ENCODE results near the gene OR7A10.
"Not testable (repeated sequence)": the region's sequence is repeated elsewhere in the genome, so short reads cannot be mapped to it uniquely, and the experiment has no call there.

The OR7A10 gene

DNA sequence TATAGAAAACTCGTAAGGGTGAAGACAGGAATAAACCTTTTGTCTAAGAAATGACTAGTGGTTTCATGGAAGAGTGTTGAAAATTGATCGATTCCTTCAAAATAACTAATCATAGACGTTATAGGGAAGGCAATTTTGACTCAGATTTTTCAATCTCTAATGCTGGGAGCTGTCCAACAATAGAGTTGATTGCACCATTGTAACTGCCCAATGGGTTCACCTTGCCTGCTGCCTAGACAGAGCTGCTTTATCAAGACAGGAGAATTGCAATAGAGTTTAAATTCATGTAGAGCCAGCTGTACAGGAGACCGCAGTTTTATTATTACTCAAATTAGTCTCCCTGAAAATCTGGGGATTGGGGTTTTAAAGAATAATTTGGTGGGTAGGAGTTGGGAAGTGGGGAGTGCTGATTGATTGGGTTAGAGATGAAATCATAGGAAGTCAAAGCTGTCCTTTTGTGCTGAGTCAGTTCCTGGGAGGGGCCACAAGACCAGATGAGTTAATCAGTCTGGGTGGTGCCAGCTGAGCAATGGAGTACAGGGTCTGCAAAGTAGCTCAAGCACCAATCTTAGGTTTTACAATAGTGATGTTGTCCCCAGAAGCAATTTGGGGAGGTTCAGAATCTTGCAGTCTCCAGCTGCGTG, 53.5 kb downstream of the OR7A10 start:
- H3K4me3 ChIP-seq (ENCODE audit: low read depth, low read length): no peak overlapping the region
- TF ChIP-seq, protein P1, sequence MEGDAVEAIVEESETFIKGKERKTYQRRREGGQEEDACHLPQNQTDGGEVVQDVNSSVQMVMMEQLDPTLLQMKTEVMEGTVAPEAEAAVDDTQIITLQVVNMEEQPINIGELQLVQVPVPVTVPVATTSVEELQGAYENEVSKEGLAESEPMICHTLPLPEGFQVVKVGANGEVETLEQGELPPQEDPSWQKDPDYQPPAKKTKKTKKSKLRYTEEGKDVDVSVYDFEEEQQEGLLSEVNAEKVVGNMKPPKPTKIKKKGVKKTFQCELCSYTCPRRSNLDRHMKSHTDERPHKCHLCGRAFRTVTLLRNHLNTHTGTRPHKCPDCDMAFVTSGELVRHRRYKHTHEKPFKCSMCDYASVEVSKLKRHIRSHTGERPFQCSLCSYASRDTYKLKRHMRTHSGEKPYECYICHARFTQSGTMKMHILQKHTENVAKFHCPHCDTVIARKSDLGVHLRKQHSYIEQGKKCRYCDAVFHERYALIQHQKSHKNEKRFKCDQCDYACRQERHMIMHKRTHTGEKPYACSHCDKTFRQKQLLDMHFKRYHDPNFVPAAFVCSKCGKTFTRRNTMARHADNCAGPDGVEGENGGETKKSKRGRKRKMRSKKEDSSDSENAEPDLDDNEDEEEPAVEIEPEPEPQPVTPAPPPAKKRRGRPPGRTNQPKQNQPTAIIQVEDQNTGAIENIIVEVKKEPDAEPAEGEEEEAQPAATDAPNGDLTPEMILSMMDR (IDR thresholded peaks at IDR 0.05; ENCODE audit: low read depth, low read length): no peak

DNA sequence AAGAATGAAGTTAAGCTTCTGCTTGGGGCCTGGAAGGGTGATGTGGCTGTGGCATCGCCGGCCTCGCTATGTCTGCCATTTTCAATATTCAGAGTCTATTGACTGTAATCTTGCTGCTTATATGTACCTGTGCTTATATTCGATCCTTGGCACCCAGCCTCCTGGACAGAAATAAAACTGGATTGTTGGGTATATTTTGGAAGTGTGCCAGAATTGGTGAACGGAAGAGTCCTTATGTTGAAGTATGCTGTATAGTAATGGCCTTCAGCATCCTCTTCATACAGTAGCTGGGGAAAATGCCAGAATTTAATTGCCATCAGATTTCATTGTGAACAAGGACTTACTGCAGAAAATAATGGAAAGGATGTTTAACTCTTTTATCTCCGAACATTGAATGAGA, 56.5 kb downstream of the OR7A10 start:
- H3K4me3 ChIP-seq (ENCODE audit: low read depth, low read length): not testable (repeated sequence)
